ENCODE results near the gene TCEAL1. TPM values are rescaled to one million over a fixed set of nuclear protein-coding genes. Genes with fewer than 3 reads are reported as not detected.

Gene TCEAL1
- total RNA-seq, 4 donors from 2014 or later, result 49.3 to 63.1 (median 54.3) TPM

DNA sequence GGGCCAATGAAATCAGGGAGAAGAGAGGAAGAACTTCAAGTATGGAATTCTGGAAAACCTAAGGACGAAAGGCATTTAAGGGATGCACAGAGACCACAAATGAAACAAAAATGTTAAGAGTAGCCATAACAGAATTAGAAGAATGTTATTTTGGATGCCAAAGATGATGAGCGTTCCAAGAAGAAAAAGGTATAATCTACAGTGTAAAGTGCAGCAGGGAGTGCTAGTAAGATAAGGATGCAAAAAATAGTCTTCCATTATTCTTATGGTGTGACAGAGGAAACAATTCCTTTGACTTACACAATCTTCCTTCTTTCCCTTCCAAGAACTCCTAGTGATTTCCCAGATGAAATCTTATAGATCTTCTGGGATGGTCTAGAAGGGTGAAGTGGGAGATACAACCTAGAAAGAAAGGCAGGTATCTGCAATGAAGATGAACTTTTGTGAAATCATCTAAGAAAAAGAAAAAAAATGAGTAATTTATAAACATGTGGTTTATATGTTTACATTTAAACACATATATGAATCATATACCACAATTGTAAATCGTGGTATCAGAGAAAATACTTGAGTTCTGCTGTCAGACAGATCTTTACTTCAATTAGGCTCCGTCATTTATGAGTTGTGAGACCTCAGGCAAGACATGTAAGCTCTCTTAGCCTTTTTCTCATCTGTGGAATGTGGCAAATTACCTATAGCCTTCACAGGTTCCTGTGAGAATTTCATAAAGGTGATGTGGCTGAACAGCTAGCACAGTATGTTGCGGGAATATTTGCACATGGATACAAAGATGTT is 49.6 kb downstream of the TCEAL1 start:
- no peak for DNase-seq (ENCODE audit: low spot score in 2 of 2)
- no peak overlapping the region for H3K4me3 ChIP-seq
- H3K27ac ChIP-seq, result no peak overlapping the region
- no peaks in the 10 kb centered on the region for H3K9me3 ChIP-seq
- 78% methylated on average over 5 of the region's 5 CpGs for WGBS
- TF ChIP-seq EP300 (IDR thresholded peaks at IDR 0.05), result no peak
- TF ChIP-seq CTCF (IDR thresholded peaks at IDR 0.05), result no peak
- no peak for TF ChIP-seq POLR2A (IDR thresholded peaks at IDR 0.05)
- TF ChIP-seq POLR2AphosphoS5 (IDR thresholded peaks at IDR 0.05), result no peak
- H3K4me1 ChIP-seq, result no peaks in the 10 kb centered on the region
- H3K36me3 ChIP-seq, result peaks cover 34% of the 10 kb centered on the region
- no peaks in the 10 kb centered on the region for H3K27me3 ChIP-seq

Other genes with a start within 250 kb of the TCEAL1 start
- 1 to 10 TPM in 2 of 4 donors, under 1 TPM in 1, not detected in 1; 0.31 to 2.4 (median 2.3) TPM for gene RAB40A, start 109.5 kb upstream of the TCEAL1 start, total RNA-seq
- gene TCEAL4, start 43.5 kb upstream of the TCEAL1 start, total RNA-seq, result 10 to 100 TPM; 56.3 to 71.1 (median 67.4) TPM
- 10 to 100 TPM in 3 of 4 donors, 1 to 10 TPM in 1; 9.2 to 18.3 (median 13.8) TPM for gene TCEAL3, start 21.0 kb upstream of the TCEAL1 start, total RNA-seq
- gene MORF4L2, start 57.7 kb downstream of the TCEAL1 start, total RNA-seq, result 100 to 1,000 TPM; 167 to 288 (median 246) TPM
- gene TMEM31, start 81.9 kb downstream of the TCEAL1 start, total RNA-seq, result not detected
- 10 to 100 TPM; 11.2 to 27.5 (median 17.1) TPM for gene PLP1, start 147.9 kb downstream of the TCEAL1 start, total RNA-seq
- 1 to 10 TPM in 1 of 4 donors, under 1 TPM in 3; 0.16 to 2.1 (median 0.53) TPM for gene RAB9B, start 203.3 kb downstream of the TCEAL1 start, total RNA-seq

Measured in suprapubic skin (tissue), 4 donors.